Measurements from ENCODE around the gene VMP1.
"Not testable (repeated sequence)": the region's sequence is repeated elsewhere in the genome, so short reads cannot be mapped to it uniquely, and the experiment has no call there.

VMP1 gene

DNA sequence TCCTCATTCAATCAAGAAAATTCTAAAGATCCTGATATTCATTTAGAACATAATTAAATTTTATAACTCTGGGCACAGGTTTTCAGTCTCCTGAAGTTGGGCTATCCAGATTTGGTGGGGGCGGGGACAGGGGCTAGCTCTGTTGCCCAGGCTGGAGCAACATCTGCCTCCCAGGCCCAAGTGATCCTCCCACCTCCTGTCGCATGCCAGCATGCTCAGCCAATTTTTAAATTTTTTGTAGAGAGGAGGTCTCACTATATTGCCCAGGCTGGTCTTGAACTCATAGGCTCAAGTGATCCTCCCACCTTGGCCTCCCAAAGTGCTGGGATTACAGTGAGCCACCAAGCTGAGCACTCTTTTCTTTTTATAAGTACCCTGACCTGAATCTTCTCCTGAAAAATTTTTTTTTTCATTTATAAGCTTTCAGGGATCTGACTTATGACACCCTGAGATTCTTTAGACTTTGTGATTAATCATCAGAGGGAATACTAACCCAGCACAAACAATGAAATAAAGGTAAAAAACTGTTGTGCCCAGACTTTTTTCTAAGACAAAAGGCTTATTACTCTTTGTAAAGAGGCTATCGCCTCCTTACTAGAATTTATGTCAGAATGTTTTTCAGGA, 122.7 kb downstream of the VMP1 start:
- TF ChIP-seq POLR2A (IDR thresholded peaks at IDR 0.05; ENCODE audit: low read depth, low read length), result peak; percentile 26; the same call in 1 of the 2 replicates
- FAIRE-seq (no peak), DNase-seq (ENCODE audit: insufficient read length, low spot score) (no peak)

- TF ChIP-seq POLR2A (IDR thresholded peaks at IDR 0.05; ENCODE audit: low read depth, low read length), result no peak
These were observed 123.5 kb downstream of the VMP1 start for GRCh38 chr17:59830846-59831486.

DNA sequence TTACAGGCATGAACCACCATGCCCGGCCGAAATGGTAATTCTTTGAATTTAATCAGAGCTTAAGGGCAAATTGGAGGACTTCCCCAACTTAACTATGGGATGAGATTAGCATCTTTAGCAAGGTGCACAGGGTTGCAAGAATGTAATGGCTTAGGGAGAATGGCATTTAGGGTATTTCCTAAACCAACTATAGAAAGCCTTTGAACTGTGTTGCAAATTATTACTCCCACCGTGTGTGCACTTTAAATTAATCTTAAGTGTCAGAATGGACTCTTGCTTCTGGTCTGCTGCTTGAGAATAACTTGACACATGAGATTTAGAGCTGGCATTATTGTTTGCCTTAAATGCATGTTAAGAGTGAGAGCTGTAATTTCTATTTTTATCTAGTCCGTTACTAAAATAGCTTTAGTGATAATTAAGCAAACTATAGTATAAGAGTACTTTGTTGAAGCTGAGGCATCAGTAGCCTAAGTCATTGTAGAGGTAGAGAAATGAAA, 125.5 kb downstream of the VMP1 start:
- DNase-seq (ENCODE audit: insufficient read length, low spot score) (no peak), FAIRE-seq (no peak)

More at GRCh38 chr17:59830846-59831486, 123.5 kb downstream of the VMP1 start:
- no peak for DNase-seq (ENCODE audit: insufficient read length, low spot score)
- no peak for FAIRE-seq

GRCh38 chr17:59837308-59838051, 130.0 kb downstream of the VMP1 start:
- FAIRE-seq (peak; percentile 97), DNase-seq (ENCODE audit: insufficient read length, low spot score) (no peak)
- TF ChIP-seq POLR2A (IDR thresholded peaks at IDR 0.05; ENCODE audit: low read depth, low read length), result peak; percentile 71

More for the DNA sequence above, 125.5 kb downstream of the VMP1 start:
- no peak for TF ChIP-seq POLR2A (IDR thresholded peaks at IDR 0.05; ENCODE audit: low read depth, low read length)

DNA sequence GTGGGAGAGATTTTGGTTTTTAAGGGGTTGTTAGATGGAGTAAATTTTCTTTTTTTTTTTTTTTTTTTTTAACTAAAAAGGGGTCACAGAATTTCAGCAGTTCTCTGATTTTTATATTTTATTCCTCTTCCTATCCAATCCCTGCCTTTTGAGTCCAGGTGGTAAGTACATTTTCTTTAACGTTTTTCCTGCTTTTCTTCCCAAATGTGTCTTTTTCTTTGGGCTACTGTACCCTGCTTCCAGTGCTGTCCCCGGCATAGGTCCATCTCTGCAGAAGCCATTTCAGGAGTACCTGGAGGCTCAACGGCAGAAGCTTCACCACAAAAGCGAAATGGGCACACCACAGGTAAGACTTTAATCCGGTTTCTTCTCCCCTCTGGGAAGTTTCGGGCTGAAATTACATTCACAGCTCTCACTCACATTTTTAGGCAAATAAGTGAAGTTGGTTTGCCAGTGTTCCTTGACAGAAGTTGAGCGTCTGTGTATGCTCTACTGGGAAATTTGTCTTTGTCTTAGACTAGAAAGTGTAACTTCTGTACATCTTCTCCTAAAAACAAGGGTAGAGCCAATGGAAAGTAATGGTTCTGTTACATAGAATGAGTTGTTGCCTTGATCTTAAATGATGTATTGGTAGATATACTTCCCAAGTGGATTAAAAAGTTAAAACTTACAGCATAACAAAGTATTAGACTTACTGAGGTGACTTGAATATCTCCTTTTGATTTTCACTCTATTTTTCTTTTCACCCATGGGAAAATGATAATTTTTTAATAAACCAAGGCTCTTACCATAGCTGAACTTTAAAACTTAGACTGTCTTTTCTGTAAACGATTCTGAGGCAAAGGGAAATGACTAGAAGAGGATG, 130.8 kb downstream of the VMP1 start:
- DNase-seq (ENCODE audit: insufficient read length, low spot score) (no peak), FAIRE-seq (no peak)
- TF ChIP-seq POLR2A (IDR thresholded peaks at IDR 0.05; ENCODE audit: low read depth, low read length), result peak; percentile 44

DNA sequence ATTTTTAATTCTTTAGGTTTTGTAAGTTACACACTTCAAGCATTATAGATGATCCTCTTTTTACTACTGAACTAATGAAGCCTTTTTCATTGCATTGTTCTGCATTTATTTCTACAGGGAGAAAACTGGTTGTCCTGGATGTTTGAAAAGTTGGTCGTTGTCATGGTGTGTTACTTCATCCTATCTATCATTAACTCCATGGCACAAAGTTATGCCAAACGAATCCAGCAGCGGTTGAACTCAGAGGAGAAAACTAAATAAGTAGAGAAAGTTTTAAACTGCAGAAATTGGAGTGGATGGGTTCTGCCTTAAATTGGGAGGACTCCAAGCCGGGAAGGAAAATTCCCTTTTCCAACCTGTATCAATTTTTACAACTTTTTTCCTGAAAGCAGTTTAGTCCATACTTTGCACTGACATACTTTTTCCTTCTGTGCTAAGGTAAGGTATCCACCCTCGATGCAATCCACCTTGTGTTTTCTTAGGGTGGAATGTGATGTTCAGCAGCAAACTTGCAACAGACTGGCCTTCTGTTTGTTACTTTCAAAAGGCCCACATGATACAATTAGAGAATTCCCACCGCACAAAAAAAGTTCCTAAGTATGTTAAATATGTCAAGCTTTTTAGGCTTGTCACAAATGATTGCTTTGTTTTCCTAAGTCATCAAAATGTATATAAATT, 132.3 kb downstream of the VMP1 start:
- no peak for DNase-seq (ENCODE audit: insufficient read length, low spot score)
- FAIRE-seq, result no peak

GRCh38 chr17:59840329-59841090, 133.1 kb downstream of the VMP1 start:
- TF ChIP-seq POLR2A (IDR thresholded peaks at IDR 0.05; ENCODE audit: low read depth, low read length), result no peak
- FAIRE-seq, result no peak
- DNase-seq (ENCODE audit: insufficient read length, low spot score), result no peak

More for the DNA sequence above, 132.3 kb downstream of the VMP1 start:
- TF ChIP-seq POLR2A (IDR thresholded peaks at IDR 0.05; ENCODE audit: low read depth, low read length), result no peak

GRCh38 chr17:59841091-59841881, 133.8 kb downstream of the VMP1 start:
- FAIRE-seq, result peak; percentile 23
- DNase-seq (ENCODE audit: insufficient read length, low spot score), result not testable (repeated sequence)

DNA sequence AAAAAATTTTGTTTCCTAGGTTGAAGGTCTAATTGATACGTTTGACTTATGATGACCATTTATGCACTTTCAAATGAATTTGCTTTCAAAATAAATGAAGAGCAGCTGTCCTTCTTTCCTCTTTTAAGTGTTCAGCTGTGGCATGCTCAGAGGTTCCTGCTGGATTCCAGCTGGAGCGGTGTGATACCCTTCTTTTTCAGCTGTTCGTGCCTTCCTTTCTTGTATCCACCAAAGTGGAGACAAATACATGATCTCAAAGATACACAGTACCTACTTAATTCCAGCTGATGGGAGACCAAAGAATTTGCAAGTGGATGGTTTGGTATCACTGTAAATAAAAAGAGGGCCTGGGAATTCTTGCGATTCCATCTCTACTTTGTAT, 134.4 kb downstream of the VMP1 start:
- peak; percentile 38 for FAIRE-seq
- not testable (repeated sequence) for DNase-seq (ENCODE audit: insufficient read length, low spot score)

DNA sequence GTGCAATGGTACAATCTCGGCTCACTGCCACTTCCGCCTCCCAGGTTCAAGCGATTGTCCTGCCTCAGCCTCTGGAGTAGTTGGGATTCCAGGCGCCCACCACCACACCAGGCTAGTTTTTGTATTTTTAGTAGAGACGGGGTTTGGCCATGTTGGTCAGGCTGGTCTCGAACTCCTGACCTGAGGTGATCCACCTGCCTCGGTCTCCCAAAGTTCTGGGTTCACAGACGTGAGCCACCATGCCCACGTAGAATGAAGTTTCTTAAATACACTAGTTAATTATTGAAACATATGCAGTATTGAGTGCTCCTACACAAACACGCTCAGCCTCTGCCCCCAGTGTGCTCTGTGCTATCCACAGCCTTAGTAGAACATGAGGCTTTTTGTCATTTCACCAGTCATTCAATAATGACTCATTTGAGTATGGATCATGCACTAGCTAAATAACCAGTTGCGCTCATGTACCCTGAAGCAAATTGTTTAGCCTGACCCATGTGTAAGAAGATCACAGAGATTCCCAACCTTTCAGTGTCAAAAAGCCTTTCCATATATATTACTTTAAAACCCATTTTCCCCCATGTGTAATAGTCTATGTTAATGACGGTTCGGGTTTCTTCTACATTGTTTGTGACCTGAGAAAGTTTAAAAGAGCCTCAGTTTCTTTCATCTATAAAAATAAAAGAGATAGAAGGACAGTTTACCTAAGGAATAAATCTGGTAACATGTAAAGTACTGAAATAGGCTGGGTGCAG, 135.6 kb downstream of the VMP1 start:
- DNase-seq (ENCODE audit: insufficient read length, low spot score) (no peak), FAIRE-seq (peak; percentile 23)
- TF ChIP-seq POLR2A (IDR thresholded peaks at IDR 0.05; ENCODE audit: low read depth, low read length), result peak; percentile 92

DNA sequence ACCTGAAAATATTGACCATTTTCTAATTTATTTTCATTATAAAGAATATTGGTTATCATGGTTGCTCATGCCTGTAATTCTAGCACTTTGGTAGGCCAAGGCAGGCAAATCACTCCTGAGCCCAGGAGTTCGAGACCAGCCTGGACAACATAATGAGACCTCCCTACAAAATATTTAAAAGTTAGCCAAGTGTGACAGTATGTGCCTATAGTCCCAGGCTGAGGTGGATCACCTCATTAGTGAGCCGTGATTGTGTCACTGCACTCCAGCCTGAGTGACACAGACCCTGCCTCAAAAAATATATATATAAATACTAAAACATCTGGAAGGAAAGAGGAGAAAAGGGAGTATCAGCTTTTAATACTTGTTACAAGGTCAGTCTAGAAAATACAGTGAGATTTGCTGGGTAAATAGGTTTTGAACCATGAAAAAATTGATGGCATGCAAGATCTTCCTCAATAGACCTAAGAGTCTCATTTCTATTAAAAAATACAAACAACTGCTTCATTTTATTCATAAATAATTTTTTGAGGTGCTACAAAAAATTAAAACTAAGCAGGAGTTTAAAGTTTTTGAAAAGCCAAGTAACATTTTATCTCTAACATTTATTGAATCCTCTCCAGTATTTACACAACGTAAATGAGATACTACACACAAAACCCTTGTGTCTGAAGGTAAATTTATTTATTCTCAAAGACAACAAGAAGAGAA, 137.6 kb downstream of the VMP1 start:
- no peak for FAIRE-seq
- DNase-seq (ENCODE audit: insufficient read length, low spot score), result no peak
- peak; percentile 80 for TF ChIP-seq POLR2A (IDR thresholded peaks at IDR 0.05; ENCODE audit: low read depth, low read length)
